ENCODE data around the gene ARHGAP23.
"Not testable (repeated sequence)": the region's sequence is repeated elsewhere in the genome, so short reads cannot be mapped to it uniquely, and the experiment has no call there.

The ARHGAP23 gene

GRCh38 chr17:38434178-38434665, 6.0 kb downstream of the ARHGAP23 start:
- Histone ChIP-seq H3K4me1 (ENCODE audit: insufficient read depth, low read length, poor library complexity, severe bottlenecking) (peaks cover 39% of the 10 kb centered on the region), H2AFZ (ENCODE audit: low read length) (no peak overlapping the region), H3K36me3 (ENCODE audit: insufficient read depth, low read length) (no peaks in the 10 kb centered on the region; the same call in 1 of the 2 replicates), H3K79me2 (ENCODE audit: insufficient read depth, low read length) (peaks cover 100% of the 10 kb centered on the region), H3F3A (ENCODE audit: low read depth) (no peaks in the 10 kb centered on the region), H3K27me3 (ENCODE audit: insufficient read depth, low read length, poor library complexity, severe bottlenecking) (no peaks in the 10 kb centered on the region), H3K9ac (ENCODE audit: low read depth, low read length, poor library complexity, severe bottlenecking) (no peak overlapping the region), H3K4me3 (ENCODE audit: low read length, poor library complexity, severe bottlenecking) (no peak overlapping the region), H3K9me3 (ENCODE audit: insufficient read depth, low read depth, low read length) (no peaks in the 10 kb centered on the region), H3K9me2 (replicated peaks; ENCODE audit: low read depth, low read length) (no peaks in the 10 kb centered on the region), H3K4me2 (ENCODE audit: low read depth, low read length, poor library complexity, severe bottlenecking) (peak overlapping the region; percentile 34), H4K20me1 (ENCODE audit: insufficient read depth, low read length, poor library complexity, severe bottlenecking) (peaks cover 69% of the 10 kb centered on the region)
- no peak for TF ChIP-seq EZH2phosphoT487 (IDR thresholded peaks at IDR 0.05; ENCODE audit: borderline replicate concordance)
- no peak for TF ChIP-seq CTCF (conservative IDR thresholded peaks at IDR 0.05; ENCODE audit: low read length)

GRCh38 chr17:38435795-38436194, 7.5 kb downstream of the ARHGAP23 start:
- peaks cover 63% of the 10 kb centered on the region for H4K20me1 ChIP-seq (ENCODE audit: insufficient read depth, low read length, poor library complexity, severe bottlenecking)
- no peak overlapping the region for H2AFZ ChIP-seq (ENCODE audit: low read length)
- H3K4me1 ChIP-seq (ENCODE audit: insufficient read depth, low read length, poor library complexity, severe bottlenecking) = peaks cover 23% of the 10 kb centered on the region
- H3K9me3 ChIP-seq (ENCODE audit: insufficient read depth, low read depth, low read length) = no peaks in the 10 kb centered on the region
- no peaks in the 10 kb centered on the region for H3K9me2 ChIP-seq (replicated peaks; ENCODE audit: low read depth, low read length)
- no peak for TF ChIP-seq CTCF (conservative IDR thresholded peaks at IDR 0.05; ENCODE audit: low read length)
- TF ChIP-seq EZH2phosphoT487 (IDR thresholded peaks at IDR 0.05; ENCODE audit: borderline replicate concordance) = no peak
- no peak overlapping the region for H3K4me3 ChIP-seq (ENCODE audit: low read length, poor library complexity, severe bottlenecking)
- no peaks in the 10 kb centered on the region for H3K27me3 ChIP-seq (ENCODE audit: insufficient read depth, low read length, poor library complexity, severe bottlenecking)
- H3K36me3 ChIP-seq (ENCODE audit: insufficient read depth, low read length) = no peaks in the 10 kb centered on the region; the same call in 1 of the 2 replicates
- H3K9ac ChIP-seq (ENCODE audit: low read depth, low read length, poor library complexity, severe bottlenecking) = no peak overlapping the region
- H3K4me2 ChIP-seq (ENCODE audit: low read depth, low read length, poor library complexity, severe bottlenecking) = no peak overlapping the region
- H3K79me2 ChIP-seq (ENCODE audit: insufficient read depth, low read length) = peaks cover 100% of the 10 kb centered on the region
- no peaks in the 10 kb centered on the region for H3F3A ChIP-seq (ENCODE audit: low read depth)

GRCh38 chr17:38436386-38436785, 8.1 kb downstream of the ARHGAP23 start:
- Histone ChIP-seq H4K20me1 (ENCODE audit: insufficient read depth, low read length, poor library complexity, severe bottlenecking) (peaks cover 61% of the 10 kb centered on the region), H3K9me3 (ENCODE audit: insufficient read depth, low read depth, low read length) (no peaks in the 10 kb centered on the region), H3K9me2 (replicated peaks; ENCODE audit: low read depth, low read length) (no peaks in the 10 kb centered on the region), H3K9ac (ENCODE audit: low read depth, low read length, poor library complexity, severe bottlenecking) (no peak overlapping the region), H3K4me3 (ENCODE audit: low read length, poor library complexity, severe bottlenecking) (no peak overlapping the region), H3K79me2 (ENCODE audit: insufficient read depth, low read length) (peaks cover 100% of the 10 kb centered on the region), H3K4me2 (ENCODE audit: low read depth, low read length, poor library complexity, severe bottlenecking) (no peak overlapping the region), H3K36me3 (ENCODE audit: insufficient read depth, low read length) (no peaks in the 10 kb centered on the region; the same call in 1 of the 2 replicates), H2AFZ (ENCODE audit: low read length) (no peak overlapping the region), H3F3A (ENCODE audit: low read depth) (no peaks in the 10 kb centered on the region), H3K4me1 (ENCODE audit: insufficient read depth, low read length, poor library complexity, severe bottlenecking) (peaks cover 22% of the 10 kb centered on the region), H3K27me3 (ENCODE audit: insufficient read depth, low read length, poor library complexity, severe bottlenecking) (no peaks in the 10 kb centered on the region)
- TF ChIP-seq CTCF (conservative IDR thresholded peaks at IDR 0.05; ENCODE audit: low read length) (no peak), EZH2phosphoT487 (IDR thresholded peaks at IDR 0.05; ENCODE audit: borderline replicate concordance) (no peak)

GRCh38 chr17:38437313-38437712, 9.0 kb downstream of the ARHGAP23 start:
- not testable (repeated sequence) for H3K9me2 ChIP-seq (replicated peaks; ENCODE audit: low read depth, low read length); H3K9me3 ChIP-seq (ENCODE audit: insufficient read depth, low read depth, low read length); H3K27me3 ChIP-seq (ENCODE audit: insufficient read depth, low read length, poor library complexity, severe bottlenecking); H2AFZ ChIP-seq (ENCODE audit: low read length); H3K4me2 ChIP-seq (ENCODE audit: low read depth, low read length, poor library complexity, severe bottlenecking); H3K9ac ChIP-seq (ENCODE audit: low read depth, low read length, poor library complexity, severe bottlenecking); H3K36me3 ChIP-seq (ENCODE audit: insufficient read depth, low read length); H3F3A ChIP-seq (ENCODE audit: low read depth); H3K4me3 ChIP-seq (ENCODE audit: low read length, poor library complexity, severe bottlenecking)
- Histone ChIP-seq H3K4me1 (ENCODE audit: insufficient read depth, low read length, poor library complexity, severe bottlenecking) (peaks cover 16% of the 10 kb centered on the region), H4K20me1 (ENCODE audit: insufficient read depth, low read length, poor library complexity, severe bottlenecking) (peaks cover 60% of the 10 kb centered on the region), H3K79me2 (ENCODE audit: insufficient read depth, low read length) (peaks cover 99% of the 10 kb centered on the region)
